Motor neuron (in vitro differentiated cells): ENCODE data around the gene RBM39. TPM values are rescaled to one million over a fixed set of nuclear protein-coding genes. Genes with fewer than 3 reads are reported as not detected.
"Not testable (repeated sequence)": the region's sequence is repeated elsewhere in the genome, so short reads cannot be mapped to it uniquely, and the experiment has no call there.

ENCODE experiments used
- ATAC-seq, 8 experiments: fragments of 200-7000 bp; cut with Tn5 transposase; replicated peaks in 6 of 8; 2 replicates each; pipeline ENCODE4 v1.8.0; 2021; ENCODE audit warnings: mild to moderate bottlenecking in 8 of 8, moderate library complexity in 8 of 8
- H3K27ac ChIP-seq, 2 donors: fragments of 250-450 bp; sonication (Bioruptor Pico); 2 replicates each; pipeline ENCODE4 v1.9.0; 2021; ENCODE audit warnings: antibody characterized with exemption in 2 of 2, mild to moderate bottlenecking in 2 of 2, moderate library complexity in 1 of 2
- H3K4me1 ChIP-seq, 2 donors: fragments of 250-450 bp; sonication (Bioruptor Pico); replicated peaks in 1 of 2; 2 replicates each; pipeline ENCODE4 v1.6.1; 2021; ENCODE audit warnings: antibody characterized with exemption in 2 of 2, mild to moderate bottlenecking in 2 of 2, moderate library complexity in 1 of 2
- H3K4me3 ChIP-seq, 5 donors: fragments of 250-450 bp; sonication (Bioruptor Pico); 2 replicates each; pipeline ENCODE4 v1.9.0; 2021; ENCODE audit warnings: antibody characterized with exemption in 5 of 5, mild to moderate bottlenecking in 5 of 5, moderate library complexity in 4 of 5
- WGBS, 10 experiments: fragments of 450-650 bp; shearing (Covaris generic); methylation state at CpG; one replicate each; pipeline ENCODE4 v1.0.0; 2022; 5-methylcytosine and 5-hydroxymethylcytosine counted together
- in situ Hi-C, 9 experiments: fragments of 400-800 bp; cut with MboI; loops; one replicate each; pipeline ENCODE4 v1.15.0; 2021; ENCODE audit warnings: low sequenced_read_pairs in 9 of 9, low pct_unique_long_range_greater_than_20kb in 2 of 9; ENCODE audit not compliant: unreplicated experiment in 9 of 9
- total RNA-seq, 8 experiments: library from RNA; unstranded; fragments of 300-600 nt; gene quantifications; 2 replicates each; pipeline versions ENCODE4 v1.2.3 to v1.2.4, GENCODE V29; 2022

The RBM39 gene
- total RNA-seq, 8 experiments from 2014 or later, result 254 to 567 (median 319) TPM

GRCh38 chr20:35768731-35769664, 26.9 kb upstream of the RBM39 start:
- H3K27ac ChIP-seq, result peak overlapping the region; percentile 51 to 80
- 0 to 67% (median 39%) methylated on average over 2 to 4 of the region's 5 CpGs; no CpG with 5 or more reads in 3 of the 10 experiments for WGBS, 10 experiments
- in situ Hi-C loops, result no loop called here
- no peak overlapping the region for H3K4me3 ChIP-seq
- peaks cover 28 to 29% of the 10 kb centered on the region in 2 donors for H3K4me1 ChIP-seq
- peak; percentile 21 to 57 (median 46) for ATAC-seq

GRCh38 chr20:35767683-35768481, 25.8 kb upstream of the RBM39 start:
- H3K27ac ChIP-seq, result no peak overlapping the region
- ATAC-seq, result no peak

GRCh38 chr20:35766843-35767242, 24.8 kb upstream of the RBM39 start:
- Histone ChIP-seq H3K4me3 (no peak overlapping the region), H3K4me1 (peaks cover 16 to 18% of the 10 kb centered on the region in 2 donors), H3K27ac (no peak overlapping the region)
- in situ Hi-C loops, result no loop called here
- ATAC-seq, result no peak
- WGBS, 10 experiments, result 25 to 100% (median 83%) methylated on average over 1 to 4 of the region's 4 CpGs; no CpG with 5 or more reads in 1 of the 10 experiments

More at GRCh38 chr20:35767683-35768481, 25.8 kb upstream of the RBM39 start:
- in situ Hi-C loops, result no loop called here
- Histone ChIP-seq H3K4me3 (no peak overlapping the region), H3K4me1 (peaks cover 18 to 19% of the 10 kb centered on the region in 2 donors)
- WGBS, 10 experiments, result 5 to 100% (median 68%) methylated on average over 1 to 9 of the region's 12 CpGs; no CpG with 5 or more reads in 2 of the 10 experiments

GRCh38 chr20:35764936-35765335, 22.9 kb upstream of the RBM39 start:
- WGBS, 10 experiments, result 0 to 90% (median 73%) methylated on average over 1 to 2 of the region's 2 CpGs; no CpG with 5 or more reads in 5 of the 10 experiments
- in situ Hi-C loops, H3K4me3 ChIP-seq: not testable (repeated sequence)

GRCh38 chr20:35762461-35762860, 20.4 kb upstream of the RBM39 start:
- Histone ChIP-seq H3K27ac (no peak overlapping the region), H3K4me3 (no peak overlapping the region), H3K4me1 (no peaks in the 10 kb centered on the region)
- WGBS, 10 experiments, result 87 to 100% (median 89%) methylated on average over 2 to 3 of the region's 3 CpGs; no CpG with 5 or more reads in 6 of the 10 experiments
- ATAC-seq, result no peak
- in situ Hi-C loops, result no loop called here

More at GRCh38 chr20:35764936-35765335, 22.9 kb upstream of the RBM39 start:
- not testable (repeated sequence) for H3K27ac ChIP-seq, ATAC-seq
- peaks cover 12 to 13% of the 10 kb centered on the region in 2 donors for H3K4me1 ChIP-seq

GRCh38 chr20:35761548-35761947, 19.5 kb upstream of the RBM39 start:
- H3K27ac ChIP-seq, in situ Hi-C loops, ATAC-seq, H3K4me3 ChIP-seq, H3K4me1 ChIP-seq: not testable (repeated sequence)
- 72 to 100% (median 89%) methylated on average over 4 to 9 of the region's 11 CpGs for WGBS, 10 experiments

- H3K4me1 ChIP-seq, result no peaks in the 10 kb centered on the region
- WGBS, 10 experiments, result 44 to 94% (median 71%) methylated on average over 1 to 4 of the region's 4 CpGs
- no peak for ATAC-seq
- in situ Hi-C loops, result no loop called here
- no peak overlapping the region for H3K27ac ChIP-seq
- no peak overlapping the region for H3K4me3 ChIP-seq
Observed at GRCh38 chr20:35757098-35757705, 15.1 kb upstream of the RBM39 start.

- Histone ChIP-seq H3K4me1 (no peaks in the 10 kb centered on the region), H3K27ac (no peak overlapping the region), H3K4me3 (no peak overlapping the region)
- no peak for ATAC-seq
- WGBS, 10 experiments, result 86 to 100% (median 90%) methylated on average over 1 to 4 of the region's 4 CpGs; no CpG with 5 or more reads in 3 of the 10 experiments
- in situ Hi-C loops, result no loop called here
Observed at GRCh38 chr20:35756404-35756803, 14.3 kb upstream of the RBM39 start.

- in situ Hi-C loops, result no loop called here
- no peak for ATAC-seq
Observed at GRCh38 chr20:35750611-35751010, 8.6 kb upstream of the RBM39 start.

GRCh38 chr20:35744492-35744841, 2.4 kb upstream of the RBM39 start:
- peaks cover 8 to 18% of the 10 kb centered on the region in 2 donors for H3K4me1 ChIP-seq
- ATAC-seq, H3K27ac ChIP-seq, H3K4me3 ChIP-seq: not testable (repeated sequence)
- WGBS, 10 experiments, result 72 to 100% (median 89%) methylated on average over 1 to 3 of the region's 3 CpGs; no CpG with 5 or more reads in 2 of the 10 experiments
- in situ Hi-C loops, result loop anchor here in 1 of 9 experiments (25.0 kb wide), 1 partner anchor 143 kb away; no protein-coding TSS in a partner anchor

More at GRCh38 chr20:35750611-35751010, 8.6 kb upstream of the RBM39 start:
- Histone ChIP-seq H3K27ac (no peak overlapping the region), H3K4me3 (no peak overlapping the region), H3K4me1 (no peaks in the 10 kb centered on the region)
- WGBS, 10 experiments, result 37 to 100% (median 82%) methylated on average over 1 to 2 of the region's 2 CpGs

GRCh38 chr20:35743693-35744491, 1.8 kb upstream of the RBM39 start:
- in situ Hi-C loops, result loop anchor here in 1 of 9 experiments (25.0 kb wide), 1 partner anchor 143 kb away; no protein-coding TSS in a partner anchor
- no peak for ATAC-seq
- peak overlapping the region in 1 of 5 donors; percentile 57 for H3K4me3 ChIP-seq
- 72 to 100% (median 94%) methylated on average over 1 to 15 of the region's 15 CpGs for WGBS, 10 experiments
- H3K27ac ChIP-seq, result peak overlapping the region; percentile 96 to 97
- H3K4me1 ChIP-seq, result peaks cover 11 to 21% of the 10 kb centered on the region in 2 donors
